A549 (cell line): ENCODE measurements around the gene GRID1.

ENCODE experiments used
- BCL3 ChIP-seq: fragments of >200 bp; sonication (Bioruptor Twin); formaldehyde crosslinking; IDR thresholded peaks from 3 replicates; pipeline ENCODE4 v1.6.1; 2016
- CHD2 ChIP-seq: fragments of 150-350 bp; IDR thresholded peaks from 2 replicates; pipeline ENCODE4 v1.6.1; 2014; ENCODE audit warnings: low read length; ENCODE audit not compliant: partially characterized antibody
- CTCF ChIP-seq: fragments of >200 bp; sonication (Bioruptor Twin); formaldehyde crosslinking; IDR thresholded peaks from 3 replicates; pipeline ENCODE4 v1.5.1; 2016
- ESRRA ChIP-seq: fragments of 150-350 bp; IDR thresholded peaks from 2 replicates; pipeline ENCODE4 v1.6.1; 2014; ENCODE audit warnings: mild to moderate bottlenecking, low read length, borderline replicate concordance
- HES2 ChIP-seq: fragments of >200 bp; sonication (Bioruptor Twin); formaldehyde crosslinking; IDR thresholded peaks from 2 replicates; pipeline ENCODE4 v1.6.1; 2016
- KDM5A ChIP-seq: fragments of 200-600 bp; sonication (generic); IDR thresholded peaks from 2 replicates; pipeline ENCODE4 v1.6.1; 2016; ENCODE audit warnings: antibody characterized with exemption, mild to moderate bottlenecking
- MAFK ChIP-seq: fragments of 450-650 bp; IDR thresholded peaks from 2 replicates; pipeline ENCODE4 v1.6.1; 2014; ENCODE audit not compliant: partially characterized antibody
- NPAS2 ChIP-seq: fragments of 250-450 bp; sonication (Bioruptor Pico); IDR thresholded peaks from 2 replicates; pipeline ENCODE4 v1.8.0; 2022; ENCODE audit warnings: mild to moderate bottlenecking, moderate library complexity, borderline replicate concordance
- POLR2A ChIP-seq: IDR thresholded peaks from 2 replicates; pipeline ENCODE4 v1.6.1; 2012; ENCODE audit warnings: mild to moderate bottlenecking, low read length
- REST ChIP-seq: fragments of 200-600 bp; sonication (generic); IDR thresholded peaks from 2 replicates; pipeline ENCODE4 v1.6.1; 2016; ENCODE audit warnings: antibody characterized with exemption, mild to moderate bottlenecking, moderate library complexity
- RFX5 ChIP-seq: fragments of 450-650 bp; IDR thresholded peaks from 2 replicates; pipeline ENCODE4 v1.7.1; 2014; ENCODE audit warnings: antibody characterized with exemption, mild to moderate bottlenecking, moderate library complexity
- SMC3 ChIP-seq: fragments of >200 bp; sonication (Bioruptor Twin); formaldehyde crosslinking; IDR thresholded peaks from 3 replicates; pipeline ENCODE4 v1.6.1; 2018; ENCODE audit warnings: inconsistent platforms
- USF2 ChIP-seq: fragments of 450-650 bp; IDR thresholded peaks from 2 replicates; pipeline ENCODE4 v1.6.1; 2014; ENCODE audit warnings: antibody characterized with exemption

GRCh38 chr10:86041116-86041515, 325.5 kb downstream of the GRID1 start:
- no peak for TF ChIP-seq CTCF
- TF ChIP-seq CHD2, result no peak
- TF ChIP-seq NPAS2 (CRISPR knock-in tag), result no peak
- no peak for TF ChIP-seq USF2
- TF ChIP-seq REST, result no peak
- no peak for TF ChIP-seq HES2
- no peak for TF ChIP-seq RFX5
- no peak for TF ChIP-seq POLR2A
- TF ChIP-seq SMC3, result no peak
- TF ChIP-seq MAFK, result no peak
- TF ChIP-seq BCL3, result no peak
- no peak for TF ChIP-seq ESRRA
- no peak for TF ChIP-seq KDM5A
